Uterus (tissue), 4 donors: ENCODE measurements around the gene PLS1. TPM values are rescaled to one million over a fixed set of nuclear protein-coding genes. Genes with fewer than 3 reads are reported as not detected.
"Not testable (repeated sequence)": the region's sequence is repeated elsewhere in the genome, so short reads cannot be mapped to it uniquely, and the experiment has no call there.

Experiments used
- DNase-seq, 2 donors: peaks; one replicate each; pipeline ENCODE4 v3.0.0-alpha.2; 2019 to 2020
- H3K27ac ChIP-seq, 2 donors: fragments of 200-600 bp; sonication (generic); 1 replicate in 1 of 2; 2 replicates in 1 of 2; pipeline ENCODE4 v1.5.1; 2016 to 2018
- H3K27me3 ChIP-seq, 2 donors: fragments of 200-600 bp; sonication (generic); one replicate each; pipeline ENCODE4 v1.5.1; 2018 to 2019; ENCODE audit warnings: control low read depth in 1 of 2
- H3K36me3 ChIP-seq, 2 donors: fragments of 200-600 bp; sonication (generic); one replicate each; pipeline ENCODE4 v1.5.1; 2019; ENCODE audit warnings: control low read depth in 1 of 2
- H3K4me1 ChIP-seq, 2 donors: fragments of 200-600 bp; sonication (generic); one replicate each; pipeline ENCODE4 v1.5.1; 2018 to 2019; ENCODE audit warnings: control low read depth in 1 of 2
- H3K4me3 ChIP-seq, 2 donors: fragments of 200-600 bp; sonication (generic); 1 replicate in 1 of 2; 2 replicates in 1 of 2; pipeline ENCODE4 v1.5.1; 2018 to 2019; ENCODE audit warnings: mild to moderate bottlenecking in 1 of 2
- H3K9me3 ChIP-seq, 2 donors: fragments of 200-600 bp; sonication (generic); one replicate each; pipeline ENCODE4 v1.5.1; 2019; ENCODE audit warnings: control low read depth in 1 of 2
- POLR2A ChIP-seq, 2 donors: fragments of 450-650 bp; IDR thresholded peaks; one replicate each; pipeline ENCODE4 v1.6.1; 2016; ENCODE audit warnings: antibody characterized with exemption in 2 of 2, mild to moderate bottlenecking in 1 of 2, moderate library complexity in 1 of 2
- intact Hi-C: fragments of 100-400 bp; cut with DNase I; formaldehyde crosslinking; loops from one replicate; pipeline ENCODE4 v1.15.1; 2023; ENCODE audit warnings: low total_unique reads
- total RNA-seq, 4 donors: library from RNA; depleted of rRNA in 3 of 4; stranded (reverse); fragments of >200 nt in 3 of 4; gene quantifications; one replicate each; pipeline versions ENCODE4 v1.1.0 to v1.2.4, GENCODE V29; 2014 to 2023
- TF ChIP-seq, protein P1 (sequence below), 4 experiments: fragments of 200-600 bp in 2 of 4; fragments of 450-650 bp in 2 of 4; sonication (generic) in 2 of 4; IDR thresholded peaks; one replicate each; pipeline ENCODE4 v1.5.1; 2016 to 2019; ENCODE audit warnings: antibody characterized with exemption in 4 of 4, mild to moderate bottlenecking in 2 of 4, moderate library complexity in 1 of 4
- donor health status: DM: yes; HTN: yes; CAD: no.

PLS1 gene
- total RNA-seq, 4 donors from 2014 or later = 0.26 to 4.5 (median 1.8) TPM

DNA sequence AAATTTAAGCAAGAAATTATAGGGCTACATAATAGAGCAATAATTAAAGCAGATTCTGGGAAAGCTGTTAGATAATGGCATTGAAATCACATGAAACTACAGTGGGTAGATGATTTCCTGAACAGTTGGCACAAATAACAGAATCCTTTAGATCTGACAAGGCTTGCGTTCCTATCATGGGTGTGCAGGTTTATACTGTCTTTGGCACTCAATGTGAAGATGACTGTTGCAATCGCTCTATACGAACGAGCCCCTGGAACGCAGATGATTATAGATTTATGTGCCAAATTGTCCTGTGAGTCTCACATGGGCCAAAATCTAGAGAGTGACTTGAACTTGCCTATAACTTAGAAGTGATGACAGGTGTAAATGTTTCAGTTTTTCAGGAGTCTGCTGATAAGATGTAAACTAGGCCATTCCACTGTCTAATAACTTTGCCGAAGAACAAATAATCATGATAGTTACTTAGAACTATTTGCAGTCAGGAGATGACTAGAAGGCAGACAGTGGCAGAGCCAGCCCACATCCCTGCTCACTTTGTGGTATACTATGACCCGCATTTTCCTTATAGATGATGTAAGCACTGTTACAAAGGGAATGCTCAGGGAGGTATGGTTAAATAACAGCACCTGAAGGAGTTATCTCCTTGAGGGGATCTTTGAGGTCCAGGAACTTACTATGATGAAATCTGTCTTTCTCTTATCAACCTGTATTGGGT is 97.1 kb downstream of the PLS1 start:
- no peak for TF ChIP-seq POLR2A (IDR thresholded peaks at IDR 0.05)
- TF ChIP-seq, protein P1, sequence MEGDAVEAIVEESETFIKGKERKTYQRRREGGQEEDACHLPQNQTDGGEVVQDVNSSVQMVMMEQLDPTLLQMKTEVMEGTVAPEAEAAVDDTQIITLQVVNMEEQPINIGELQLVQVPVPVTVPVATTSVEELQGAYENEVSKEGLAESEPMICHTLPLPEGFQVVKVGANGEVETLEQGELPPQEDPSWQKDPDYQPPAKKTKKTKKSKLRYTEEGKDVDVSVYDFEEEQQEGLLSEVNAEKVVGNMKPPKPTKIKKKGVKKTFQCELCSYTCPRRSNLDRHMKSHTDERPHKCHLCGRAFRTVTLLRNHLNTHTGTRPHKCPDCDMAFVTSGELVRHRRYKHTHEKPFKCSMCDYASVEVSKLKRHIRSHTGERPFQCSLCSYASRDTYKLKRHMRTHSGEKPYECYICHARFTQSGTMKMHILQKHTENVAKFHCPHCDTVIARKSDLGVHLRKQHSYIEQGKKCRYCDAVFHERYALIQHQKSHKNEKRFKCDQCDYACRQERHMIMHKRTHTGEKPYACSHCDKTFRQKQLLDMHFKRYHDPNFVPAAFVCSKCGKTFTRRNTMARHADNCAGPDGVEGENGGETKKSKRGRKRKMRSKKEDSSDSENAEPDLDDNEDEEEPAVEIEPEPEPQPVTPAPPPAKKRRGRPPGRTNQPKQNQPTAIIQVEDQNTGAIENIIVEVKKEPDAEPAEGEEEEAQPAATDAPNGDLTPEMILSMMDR (IDR thresholded peaks at IDR 0.05) = no peak
- no peak overlapping the region for H3K4me3 ChIP-seq
- no peak overlapping the region for H3K27ac ChIP-seq
- DNase-seq = no peak
- intact Hi-C loops = no loop called here
- no peaks in the 10 kb centered on the region for H3K36me3 ChIP-seq
- no peaks in the 10 kb centered on the region for H3K9me3 ChIP-seq
- H3K27me3 ChIP-seq = no peaks in the 10 kb centered on the region
- no peaks in the 10 kb centered on the region for H3K4me1 ChIP-seq

DNA sequence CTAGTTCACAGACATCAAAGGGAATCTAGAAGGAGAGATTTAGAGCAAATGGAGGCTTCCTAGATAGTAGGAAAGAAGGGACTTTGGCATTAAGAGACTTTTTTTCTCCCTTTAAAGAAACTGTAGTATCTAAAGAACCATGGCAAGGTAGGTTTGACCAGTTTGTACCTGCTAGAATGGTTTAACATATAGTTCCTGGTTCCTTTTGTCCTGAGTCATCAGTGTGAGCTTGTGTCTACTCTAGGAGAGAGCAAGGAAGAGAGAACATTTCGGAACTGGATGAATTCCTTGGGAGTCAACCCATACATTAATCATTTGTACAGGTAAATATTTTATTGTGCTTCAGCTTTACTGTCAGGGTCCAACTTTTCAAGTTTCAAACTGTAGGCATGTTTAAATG is 98.0 kb downstream of the PLS1 start:
- no peak for TF ChIP-seq POLR2A (IDR thresholded peaks at IDR 0.05)
- TF ChIP-seq, protein P1 (IDR thresholded peaks at IDR 0.05) = no peak
- intact Hi-C loops = no loop called here
- DNase-seq = no peak

DNA sequence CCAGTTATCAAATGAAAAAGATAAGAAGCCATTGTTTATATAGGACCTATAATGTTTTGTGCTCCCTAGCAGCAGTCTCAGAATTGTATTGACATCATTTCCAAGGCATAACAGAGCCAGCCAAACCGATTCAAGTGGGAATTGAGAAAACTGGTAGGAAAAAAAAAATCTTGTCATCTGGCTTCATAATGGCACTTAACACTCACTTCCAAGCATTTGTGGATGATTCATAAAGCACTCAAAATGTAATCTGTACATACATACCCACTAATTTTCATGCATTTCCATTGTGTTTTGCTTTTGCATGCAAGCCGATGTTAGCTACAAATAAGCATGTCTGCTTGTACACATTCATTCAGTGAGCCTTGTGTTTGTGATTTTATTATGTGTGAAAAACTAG is 109.0 kb downstream of the PLS1 start:
- intact Hi-C loops = no loop called here
- H3K9me3 ChIP-seq = no peaks in the 10 kb centered on the region
- H3K4me3 ChIP-seq = no peak overlapping the region
- H3K4me1 ChIP-seq = no peaks in the 10 kb centered on the region
- no peaks in the 10 kb centered on the region for H3K36me3 ChIP-seq
- no peak overlapping the region for H3K27ac ChIP-seq
- TF ChIP-seq POLR2A (IDR thresholded peaks at IDR 0.05) = no peak
- TF ChIP-seq, protein P1 (IDR thresholded peaks at IDR 0.05) = no peak
- H3K27me3 ChIP-seq = no peaks in the 10 kb centered on the region
- no peak for DNase-seq

More for the DNA sequence above, 98.0 kb downstream of the PLS1 start:
- H3K9me3 ChIP-seq = no peaks in the 10 kb centered on the region
- H3K4me1 ChIP-seq = no peaks in the 10 kb centered on the region
- no peaks in the 10 kb centered on the region for H3K36me3 ChIP-seq
- H3K27ac ChIP-seq = no peak overlapping the region
- H3K4me3 ChIP-seq = no peak overlapping the region
- no peaks in the 10 kb centered on the region for H3K27me3 ChIP-seq

DNA sequence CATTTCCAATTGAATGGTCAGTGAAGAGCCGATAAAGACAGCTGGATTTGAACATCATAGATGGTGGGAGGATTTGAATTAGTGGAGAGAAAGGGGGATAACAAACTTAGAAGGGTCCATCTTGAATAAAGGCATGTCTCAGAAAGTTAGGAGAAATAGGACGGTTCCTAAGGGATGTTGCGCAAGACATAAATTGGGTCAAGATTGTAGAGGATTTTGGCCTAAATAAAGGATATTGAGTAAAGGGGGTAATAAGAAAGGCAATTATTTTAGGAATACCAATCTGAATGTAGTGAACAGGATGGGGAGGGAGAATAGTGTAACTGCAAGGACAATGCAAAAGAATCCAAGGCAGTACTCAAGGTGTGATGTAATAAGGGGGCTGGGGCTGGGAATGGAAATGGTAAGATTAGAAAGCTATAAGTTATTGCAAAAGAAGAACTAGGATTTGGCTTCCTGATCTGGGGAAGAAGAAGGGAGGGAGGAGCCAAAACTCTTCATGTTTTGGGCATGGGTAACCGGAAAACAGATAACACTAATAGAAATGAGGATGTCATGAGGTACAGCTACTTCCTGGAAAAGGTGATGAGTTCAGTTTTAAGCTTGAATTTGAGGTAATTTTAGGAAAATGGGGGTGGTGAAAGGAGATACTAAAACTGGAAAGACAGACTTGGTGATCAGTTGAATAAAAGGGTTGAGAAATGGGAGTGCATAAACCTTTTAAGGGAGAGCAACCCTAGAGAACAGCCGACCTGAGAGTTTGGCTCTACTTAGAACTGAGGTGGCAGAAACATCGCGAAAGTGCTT is 110.3 kb downstream of the PLS1 start:
- intact Hi-C loops = no loop called here
- no peaks in the 10 kb centered on the region for H3K9me3 ChIP-seq
- H3K27me3 ChIP-seq = no peaks in the 10 kb centered on the region
- no peaks in the 10 kb centered on the region for H3K4me1 ChIP-seq
- no peak for TF ChIP-seq POLR2A (IDR thresholded peaks at IDR 0.05)
- TF ChIP-seq, protein P1 (IDR thresholded peaks at IDR 0.05) = no peak
- DNase-seq = no peak
- no peaks in the 10 kb centered on the region for H3K36me3 ChIP-seq
- no peak overlapping the region for H3K27ac ChIP-seq
- H3K4me3 ChIP-seq = no peak overlapping the region

DNA sequence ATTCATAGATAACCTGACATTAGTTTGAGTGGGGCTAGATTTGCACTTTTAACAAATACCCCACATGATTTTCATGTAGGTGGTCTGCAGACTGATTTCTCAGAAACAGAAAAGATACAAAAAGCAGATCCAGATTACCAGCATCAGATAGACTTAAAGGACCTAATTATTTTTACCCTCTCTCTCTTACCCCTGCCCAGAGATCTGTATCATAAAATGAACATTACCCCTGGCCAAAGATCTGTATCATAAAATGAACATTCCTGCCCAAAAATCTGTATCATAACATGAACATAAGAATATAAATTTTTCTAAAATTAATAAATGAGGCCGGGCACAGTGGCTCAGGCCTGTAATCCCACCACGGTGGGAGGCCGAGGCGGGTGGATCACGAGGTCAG is 113.0 kb downstream of the PLS1 start:
- TF ChIP-seq POLR2A (IDR thresholded peaks at IDR 0.05) = no peak
- TF ChIP-seq, protein P1 (IDR thresholded peaks at IDR 0.05) = no peak
- no peaks in the 10 kb centered on the region for H3K36me3 ChIP-seq
- H3K27ac ChIP-seq = no peak overlapping the region
- H3K4me1 ChIP-seq = no peaks in the 10 kb centered on the region
- no peaks in the 10 kb centered on the region for H3K27me3 ChIP-seq
- no peak overlapping the region for H3K4me3 ChIP-seq
- DNase-seq = no peak
- no peaks in the 10 kb centered on the region for H3K9me3 ChIP-seq
- intact Hi-C loops = no loop called here

DNA sequence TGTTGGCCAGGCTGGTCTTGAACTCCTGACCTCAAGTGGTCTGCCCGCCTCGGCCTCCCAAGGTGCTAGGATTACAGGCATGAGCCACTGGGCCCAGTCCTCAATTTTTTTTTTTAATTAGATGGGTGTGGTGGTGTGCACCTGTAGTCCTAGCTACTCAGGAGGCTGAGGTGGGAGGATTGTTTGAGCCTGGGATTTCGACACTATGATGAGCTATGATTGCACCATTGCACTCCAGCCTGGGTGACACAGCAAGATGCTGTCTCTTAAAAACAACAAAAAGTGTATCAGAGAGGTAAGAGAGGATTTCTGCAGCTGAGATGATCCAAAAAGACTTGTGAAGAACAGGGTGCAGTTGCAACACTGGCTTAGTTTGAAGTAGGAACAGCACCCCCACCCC is 118.7 kb downstream of the PLS1 start:
- intact Hi-C loops, H3K36me3 ChIP-seq, H3K4me3 ChIP-seq, H3K27me3 ChIP-seq, H3K4me1 ChIP-seq, H3K9me3 ChIP-seq, DNase-seq, H3K27ac ChIP-seq: not testable (repeated sequence)
